Coronary artery (tissue), 2 donors: ENCODE results near the gene C3orf52.
A peak's percentile ranks its signal among the peaks of the same experiment; 100 is the strongest.
"Not testable (repeated sequence)": the region's sequence is repeated elsewhere in the genome, so short reads cannot be mapped to it uniquely, and the experiment has no call there.

Experiments used
- DNase-seq: peaks from one replicate; pipeline ENCODE4 v3.0.0-alpha.2; 2017; ENCODE audit warnings: low spot score
- H3K27ac ChIP-seq, 2 donors: fragments of 200-600 bp; sonication (generic); one replicate each; pipeline ENCODE4 v1.5.1; 2016 to 2019
- H3K4me3 ChIP-seq: fragments of 200-600 bp; sonication (generic); 2 replicates; pipeline ENCODE4 v1.5.1; 2016; ENCODE audit warnings: mild to moderate bottlenecking, moderate library complexity
- TF ChIP-seq, protein P1 (sequence below): fragments of 200-600 bp; sonication (generic); IDR thresholded peaks from one replicate; pipeline ENCODE4 v1.5.1; 2019; ENCODE audit warnings: antibody characterized with exemption

C3orf52 gene, protein sequence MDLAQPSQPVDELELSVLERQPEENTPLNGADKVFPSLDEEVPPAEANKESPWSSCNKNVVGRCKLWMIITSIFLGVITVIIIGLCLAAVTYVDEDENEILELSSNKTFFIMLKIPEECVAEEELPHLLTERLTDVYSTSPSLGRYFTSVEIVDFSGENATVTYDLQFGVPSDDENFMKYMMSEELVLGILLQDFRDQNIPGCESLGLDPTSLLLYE

DNA sequence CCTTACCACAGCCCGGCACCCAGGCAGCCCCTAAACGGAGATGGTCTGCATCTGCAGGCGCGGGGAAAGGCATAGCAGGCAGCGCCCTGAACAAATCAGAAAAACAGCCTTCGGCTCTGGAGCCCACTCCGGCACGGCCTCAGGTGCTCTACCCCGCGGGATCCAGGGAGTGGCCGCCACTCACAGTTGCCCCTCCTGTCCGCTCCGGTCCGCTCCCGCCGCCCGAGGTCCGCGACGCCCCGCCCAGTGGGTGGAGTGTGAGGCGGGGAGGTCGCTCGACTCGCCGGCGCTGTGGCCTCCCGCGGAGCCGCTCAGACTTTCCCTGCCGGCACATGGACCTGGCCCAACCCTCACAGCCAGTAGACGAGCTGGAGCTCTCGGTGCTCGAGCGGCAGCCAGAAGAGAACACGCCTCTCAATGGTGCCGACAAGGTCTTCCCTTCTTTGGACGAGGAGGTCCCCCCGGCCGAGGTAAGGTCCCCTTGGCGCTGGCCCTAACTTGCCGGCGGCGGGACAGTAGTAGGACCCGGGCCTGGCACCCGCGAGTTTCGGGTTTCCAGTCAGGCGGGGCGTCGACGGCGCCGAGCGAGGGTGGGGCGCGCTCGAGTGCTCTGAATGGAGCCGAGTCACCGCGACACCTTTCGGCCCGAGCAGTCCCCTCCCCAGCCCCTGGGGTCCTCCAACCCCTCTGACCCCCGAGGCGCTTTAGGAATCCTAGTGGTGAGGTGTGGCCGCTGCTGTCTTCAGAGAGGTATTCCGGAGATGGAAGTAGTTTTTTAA, at the start of gene C3orf52:
C3orf52 (plus strand) TSS at position 314 of the 779 bp plus-strand sequence; CDS start at position 333, 19 bp downstream.
- DNase-seq, result peak; percentile 87
- peak within 1 kb of the TSS; percentile 92 for H3K4me3 ChIP-seq
- peak within 1 kb of the TSS in 1 of 2 donors; percentile 57 for H3K27ac ChIP-seq
- TF ChIP-seq, protein P1, sequence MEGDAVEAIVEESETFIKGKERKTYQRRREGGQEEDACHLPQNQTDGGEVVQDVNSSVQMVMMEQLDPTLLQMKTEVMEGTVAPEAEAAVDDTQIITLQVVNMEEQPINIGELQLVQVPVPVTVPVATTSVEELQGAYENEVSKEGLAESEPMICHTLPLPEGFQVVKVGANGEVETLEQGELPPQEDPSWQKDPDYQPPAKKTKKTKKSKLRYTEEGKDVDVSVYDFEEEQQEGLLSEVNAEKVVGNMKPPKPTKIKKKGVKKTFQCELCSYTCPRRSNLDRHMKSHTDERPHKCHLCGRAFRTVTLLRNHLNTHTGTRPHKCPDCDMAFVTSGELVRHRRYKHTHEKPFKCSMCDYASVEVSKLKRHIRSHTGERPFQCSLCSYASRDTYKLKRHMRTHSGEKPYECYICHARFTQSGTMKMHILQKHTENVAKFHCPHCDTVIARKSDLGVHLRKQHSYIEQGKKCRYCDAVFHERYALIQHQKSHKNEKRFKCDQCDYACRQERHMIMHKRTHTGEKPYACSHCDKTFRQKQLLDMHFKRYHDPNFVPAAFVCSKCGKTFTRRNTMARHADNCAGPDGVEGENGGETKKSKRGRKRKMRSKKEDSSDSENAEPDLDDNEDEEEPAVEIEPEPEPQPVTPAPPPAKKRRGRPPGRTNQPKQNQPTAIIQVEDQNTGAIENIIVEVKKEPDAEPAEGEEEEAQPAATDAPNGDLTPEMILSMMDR, result no peak

DNA sequence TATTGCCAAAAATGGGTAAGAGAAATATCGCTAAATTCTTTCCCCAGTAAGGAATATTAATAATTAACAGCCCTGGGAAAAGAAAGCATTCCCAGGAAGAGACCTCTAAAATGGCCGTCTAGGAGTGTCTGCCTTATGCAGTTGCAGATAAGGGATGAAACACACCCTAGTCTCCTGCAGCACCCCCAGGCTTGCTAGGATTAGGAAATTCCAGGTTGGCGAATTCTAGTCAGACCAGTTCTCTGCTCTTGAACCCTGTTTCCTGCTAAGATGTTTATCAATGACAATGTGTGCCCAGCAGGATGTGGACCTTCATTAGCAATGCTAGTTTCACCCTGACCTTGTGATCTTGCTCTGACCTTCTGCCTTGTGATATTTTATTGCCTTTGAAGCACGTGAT, 49.0 kb upstream of the C3orf52 start:
- H3K4me3 ChIP-seq, result not testable (repeated sequence)

DNA sequence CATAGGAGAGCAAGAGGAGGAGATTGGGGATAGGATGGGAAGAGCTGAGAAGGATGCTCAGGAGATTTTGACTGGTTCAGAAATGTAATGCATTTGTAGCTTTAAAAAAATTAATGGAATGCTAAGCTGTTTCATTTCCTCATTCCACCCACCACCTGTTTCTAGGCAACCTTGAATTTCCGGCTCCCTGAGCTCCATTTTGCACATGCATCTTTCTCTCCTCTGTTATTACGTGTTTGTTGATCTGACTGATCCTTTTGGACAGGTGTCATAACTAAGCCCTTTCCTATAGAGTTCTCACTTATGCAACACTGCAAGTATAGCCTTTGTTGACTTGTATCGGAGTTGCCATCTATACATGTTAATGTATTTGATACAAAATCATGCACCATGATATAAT, 47.3 kb upstream of the C3orf52 start:
- no peak for DNase-seq
- TF ChIP-seq, protein P1, result no peak

More for the DNA sequence above, 49.0 kb upstream of the C3orf52 start:
- H3K27ac ChIP-seq, DNase-seq: not testable (repeated sequence)

DNA sequence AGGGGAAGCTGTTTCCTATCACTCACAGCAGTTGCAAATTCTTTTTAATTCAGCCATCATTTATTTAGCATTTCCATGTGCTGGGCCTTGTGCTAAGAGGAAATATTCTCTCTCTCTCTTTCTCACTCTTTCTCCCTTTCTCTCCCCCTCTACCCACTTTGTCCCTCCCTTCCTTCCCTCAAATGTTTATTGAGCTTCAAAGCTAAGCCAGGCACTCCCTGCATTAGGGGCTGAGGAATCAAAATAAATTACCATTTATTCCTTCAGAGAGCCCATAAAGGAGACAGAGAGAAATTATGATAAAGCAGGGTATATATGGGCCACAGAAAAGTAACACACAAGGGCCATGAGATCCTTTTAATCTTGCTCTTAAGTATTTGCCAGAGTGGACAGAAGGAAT, 44.9 kb upstream of the C3orf52 start:
- no peak for DNase-seq
- Histone ChIP-seq H3K27ac (no peak overlapping the region), H3K4me3 (no peak overlapping the region)
- TF ChIP-seq, protein P1, result no peak

More for the DNA sequence above, 47.3 kb upstream of the C3orf52 start:
- no peak overlapping the region for H3K4me3 ChIP-seq
- no peak overlapping the region for H3K27ac ChIP-seq

DNA sequence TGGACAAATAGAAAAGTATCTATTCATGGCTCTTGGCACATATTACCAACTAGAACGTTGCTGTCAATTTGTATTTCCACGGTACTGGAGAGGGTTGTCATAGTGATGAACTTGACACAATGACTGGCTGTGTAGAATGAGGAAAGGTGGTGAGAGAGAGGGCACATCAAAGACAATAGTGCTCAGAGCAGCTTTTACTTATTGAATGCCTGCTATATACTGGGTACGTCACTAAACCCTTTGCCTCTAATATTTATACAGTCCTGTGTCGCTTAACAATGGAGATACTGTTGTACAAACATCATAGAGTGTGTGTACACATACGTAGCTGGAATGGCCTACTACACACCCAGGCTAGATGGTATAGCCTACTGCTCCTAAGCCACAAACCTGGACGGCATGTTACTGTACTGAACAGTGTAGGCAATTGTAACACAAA, 43.3 kb upstream of the C3orf52 start:
- no peak for DNase-seq
- TF ChIP-seq, protein P1, result no peak
- H3K27ac ChIP-seq, result no peak overlapping the region
- H3K4me3 ChIP-seq, result no peak overlapping the region

DNA sequence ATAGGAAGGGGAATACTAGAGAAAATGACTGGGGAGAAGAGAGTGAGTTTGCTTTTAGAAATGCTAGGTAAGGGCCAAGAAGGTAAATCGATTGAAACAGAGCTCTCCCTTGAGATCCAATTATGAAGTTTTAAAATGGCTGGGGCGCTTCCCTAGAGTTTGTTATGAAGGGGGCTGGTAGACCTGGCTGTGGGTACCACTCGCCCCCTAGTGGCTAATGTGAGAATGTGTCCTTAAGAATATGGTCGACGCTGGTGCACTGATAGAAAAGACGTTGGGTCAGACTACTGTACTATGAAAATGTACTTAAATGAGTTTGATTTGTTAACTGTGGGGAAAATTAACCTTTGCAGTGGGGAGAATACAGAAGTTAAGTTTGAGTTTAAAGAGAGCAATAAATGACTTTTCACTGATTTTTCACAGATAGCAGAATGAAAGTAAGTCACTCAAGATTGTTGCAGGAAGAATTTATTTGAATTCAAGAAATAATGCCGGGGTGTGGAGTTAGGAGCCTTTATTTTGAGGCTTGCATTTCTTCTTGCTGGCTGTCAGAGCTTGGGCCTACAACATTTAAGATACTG, 42.5 kb upstream of the C3orf52 start:
- TF ChIP-seq, protein P1, result peak; percentile 72
- DNase-seq, result no peak
- Histone ChIP-seq H3K27ac (no peak overlapping the region), H3K4me3 (peak overlapping the region; percentile 44)

DNA sequence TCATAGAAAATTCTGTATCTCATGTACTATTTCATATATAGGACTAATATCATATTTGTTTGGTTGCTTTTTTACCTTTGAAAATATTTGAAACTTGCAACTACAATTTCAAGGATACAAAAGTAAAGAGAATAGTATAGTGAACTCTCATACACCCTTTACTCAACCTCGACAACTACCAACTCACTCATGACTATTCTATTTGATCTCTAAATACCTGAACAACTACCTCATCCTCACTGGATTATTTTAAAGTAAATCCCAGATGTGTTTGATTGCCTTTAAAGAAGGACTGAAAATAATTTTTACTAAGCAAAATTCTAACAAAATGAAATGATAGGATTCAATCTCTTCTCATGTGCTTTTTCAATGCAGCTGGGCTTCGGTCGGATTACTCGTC, 39.6 kb upstream of the C3orf52 start:
- no peak for DNase-seq
- H3K4me3 ChIP-seq, result no peak overlapping the region
- TF ChIP-seq, protein P1, result no peak
- no peak overlapping the region for H3K27ac ChIP-seq
